Liver (tissue), 9 donors: ENCODE data around the gene SH2D5. TPM values are rescaled to one million over a fixed set of nuclear protein-coding genes. Genes with fewer than 3 reads are reported as not detected.
A peak's percentile ranks its signal among the peaks of the same experiment; 100 is the strongest.

ENCODE experiments used
- DNase-seq: peaks from one replicate; pipeline ENCODE4 v3.0.0-alpha.2; 2017; ENCODE audit warnings: low spot score
- H3K27ac ChIP-seq, 2 donors: one replicate each; pipeline ENCODE4 v1.7.0; 2013; ENCODE audit warnings: inconsistent platforms in 2 of 2, low read length in 2 of 2, control low read depth in 1 of 2, low read depth in 1 of 2, mild to moderate bottlenecking in 1 of 2
- H3K27me3 ChIP-seq, 4 donors: one replicate each; pipeline versions ENCODE4 v1.6.1 to v1.7.0; 2013; ENCODE audit warnings: low read length in 3 of 4, inconsistent platforms in 1 of 4, mild to moderate bottlenecking in 1 of 4, moderate library complexity in 1 of 4; ENCODE audit not compliant: control insufficient read depth in 4 of 4, insufficient read depth in 4 of 4
- H3K36me3 ChIP-seq, 4 donors: one replicate each; pipeline versions ENCODE4 v1.6.1 to v1.7.0; 2013; ENCODE audit warnings: low read length in 3 of 4, mild to moderate bottlenecking in 3 of 4, low read depth in 1 of 4, moderate library complexity in 1 of 4; ENCODE audit not compliant: control insufficient read depth in 4 of 4, insufficient read depth in 3 of 4
- H3K4me1 ChIP-seq, 4 donors: one replicate each; pipeline versions ENCODE4 v1.6.1 to v1.7.0; 2013; ENCODE audit warnings: low read length in 3 of 4, mild to moderate bottlenecking in 3 of 4, moderate library complexity in 1 of 4; ENCODE audit not compliant: control insufficient read depth in 4 of 4, insufficient read depth in 4 of 4
- H3K4me3 ChIP-seq, 3 donors: one replicate each; pipeline versions ENCODE4 v1.6.1 to v1.7.0; 2013; ENCODE audit warnings: low read length in 3 of 3, control low read depth in 1 of 3, low read depth in 1 of 3, mild to moderate bottlenecking in 1 of 3
- H3K9ac ChIP-seq, 2 donors: one replicate each; pipeline ENCODE4 v1.7.0; 2013; ENCODE audit warnings: low read length in 2 of 2, mild to moderate bottlenecking in 2 of 2, moderate library complexity in 2 of 2, control low read depth in 1 of 2, low read depth in 1 of 2
- H3K9me3 ChIP-seq, 4 donors: one replicate each; pipeline versions ENCODE4 v1.6.1 to v1.7.0; 2013; ENCODE audit warnings: low read length in 3 of 4; ENCODE audit not compliant: control insufficient read depth in 4 of 4
- ATF3 ChIP-seq: IDR thresholded peaks from 2 replicates; pipeline ENCODE4 v1.6.1; 2016; ENCODE audit warnings: antibody characterized with exemption
- EGR1 ChIP-seq, 2 donors: IDR thresholded peaks; 2 replicates each; pipeline ENCODE4 v1.6.1; 2016 to 2018; ENCODE audit warnings: antibody characterized with exemption in 2 of 2, low read depth in 2 of 2
- FOXA1 ChIP-seq: IDR thresholded peaks from 2 replicates; pipeline ENCODE4 v1.6.1; 2016; ENCODE audit warnings: antibody characterized with exemption
- HNF4G ChIP-seq: IDR thresholded peaks from 2 replicates; pipeline ENCODE4 v1.6.1; 2016; ENCODE audit warnings: antibody characterized with exemption
- JUND ChIP-seq, 2 donors: IDR thresholded peaks; 2 replicates each; pipeline ENCODE4 v1.6.1; 2016; ENCODE audit warnings: antibody characterized with exemption in 2 of 2
- MAX ChIP-seq: IDR thresholded peaks from 2 replicates; pipeline ENCODE4 v1.6.1; 2016; ENCODE audit warnings: antibody characterized with exemption
- RAD21 ChIP-seq, 2 donors: IDR thresholded peaks; 2 replicates each; pipeline ENCODE4 v1.6.1; 2016; ENCODE audit warnings: antibody characterized with exemption in 2 of 2, mild to moderate bottlenecking in 2 of 2
- REST ChIP-seq: IDR thresholded peaks from 2 replicates; pipeline ENCODE4 v1.6.1; 2016; ENCODE audit warnings: antibody characterized with exemption, mild to moderate bottlenecking
- RXRA ChIP-seq, 2 donors: IDR thresholded peaks; 2 replicates each; pipeline ENCODE4 v1.6.1; 2017 to 2018; ENCODE audit warnings: antibody characterized with exemption in 2 of 2, mild to moderate bottlenecking in 1 of 2
- TAF1 ChIP-seq: conservative IDR thresholded peaks from 2 replicates; pipeline ENCODE4 v1.6.1; 2016; ENCODE audit warnings: antibody characterized with exemption, mild to moderate bottlenecking
- YY1 ChIP-seq: IDR thresholded peaks from 2 replicates; pipeline ENCODE4 v1.6.1; 2016; ENCODE audit warnings: antibody characterized with exemption, mild to moderate bottlenecking
- ZBTB33 ChIP-seq: IDR thresholded peaks from 2 replicates; pipeline ENCODE4 v1.6.1; 2016; ENCODE audit warnings: antibody characterized with exemption
- WGBS: extraction: QIAGEN DNeasy Blood & Tissue Kit; methylation state at CpG from one replicate; pipeline ENCODE4 v1.1.7; 2013; 5-methylcytosine and 5-hydroxymethylcytosine counted together
- polyA plus RNA-seq, 2 donors: library from polyadenylated mRNA; stranded (reverse) in 1 of 2; unstranded in 1 of 2; fragments of 200-250 nt in 1 of 2; fragments of >200 nt in 1 of 2; fragmentation: Nextera tagmentation in 1 of 2; extraction: Ambion mirVana in 1 of 2; gene quantifications; one replicate each; pipeline versions ENCODE4 v1.2.1 to v1.2.3, GENCODE V29; 2013 to 2015
- total RNA-seq, 2 donors: library from RNA; depleted of rRNA; stranded (reverse); fragments of >200 nt; gene quantifications; one replicate each; pipeline ENCODE4 v1.2.3, GENCODE V29; 2014
- donor health status: healthy.
- donor health status: healthy.
- donor health status: healthy.
- donor health status: healthy.
- donor health status: healthy.

Gene SH2D5
- total and polyA plus RNA-seq, 4 donors: 0.05 TPM; not detected in 3

GRCh38 chr1:20717452-20718342 lies 14.8 kb downstream of the SH2D5 start, which contains the start of gene KIF17:
Gene KIF17, minus strand, starts transcription at chr1:20718007. Its CDS starts 301 bp downstream, at chr1:20717706.
- Histone ChIP-seq H3K9me3 (no peaks in the 10 kb centered on the region), H3K4me1 (peaks cover 0 to 8% (median 5%) of the 10 kb centered on the region in 4 donors), H3K9ac (no peak within 1 kb of the TSS), H3K27me3 (no peaks in the 10 kb centered on the region), H3K4me3 (peak within 1 kb of the TSS in 1 of 3 donors; percentile 57), H3K27ac (no peak within 1 kb of the TSS), H3K36me3 (no peaks in the 10 kb centered on the region)
- peak; percentile 83 for DNase-seq
- TF ChIP-seq HNF4G: no peak
- TF ChIP-seq REST: no peak
- TF ChIP-seq JUND (IDR thresholded peaks at IDR 0.05): no peak
- no peak for TF ChIP-seq ATF3
- no peak for TF ChIP-seq YY1
- no peak for TF ChIP-seq RXRA (IDR thresholded peaks at IDR 0.05)
- TF ChIP-seq MAX: no peak
- TF ChIP-seq TAF1: no peak
- TF ChIP-seq FOXA1: no peak
- no peak for TF ChIP-seq RAD21 (IDR thresholded peaks at IDR 0.05)
- 5% methylated on average over 112 of the region's 112 CpGs for WGBS

- no peak overlapping the region for H3K4me3 ChIP-seq
- WGBS: 81% methylated on average over 13 of the region's 13 CpGs
- no peak overlapping the region for H3K27ac ChIP-seq
- DNase-seq: no peak
- no peaks in the 10 kb centered on the region for H3K36me3 ChIP-seq
- H3K9ac ChIP-seq: no peak overlapping the region
- TF ChIP-seq HNF4G (no peak), YY1 (no peak), TAF1 (no peak), MAX (no peak), ZBTB33 (no peak), REST (no peak), EGR1 (IDR thresholded peaks at IDR 0.05; ENCODE audit: low read depth in 2 of 2) (no peak), RAD21 (IDR thresholded peaks at IDR 0.05) (no peak)
- H3K9me3 ChIP-seq: no peaks in the 10 kb centered on the region
- H3K4me1 ChIP-seq: peaks cover 0 to 8% (median 5%) of the 10 kb centered on the region in 4 donors
- H3K27me3 ChIP-seq: no peaks in the 10 kb centered on the region
These were observed 16.3 kb downstream of the SH2D5 start for GRCh38 chr1:20716232-20716631.
